Large intestine (tissue), 3 donors: ENCODE measurements around the gene PIK3CB. TPM values are rescaled to one million over a fixed set of nuclear protein-coding genes. Genes with fewer than 3 reads are reported as not detected.
"Not testable (repeated sequence)": the region's sequence is repeated elsewhere in the genome, so short reads cannot be mapped to it uniquely, and the experiment has no call there.

Experiments used
- DNase-seq, 2 donors: peaks; one replicate each; pipeline versions ENCODE4 v3.0.0 to v3.0.0-alpha.2; 2013
- H3K27ac ChIP-seq: one replicate; pipeline ENCODE4 v1.5.1; 2013; ENCODE audit warnings: low read length
- H3K27me3 ChIP-seq: 2 replicates; pipeline ENCODE4 v1.6.1; 2013; ENCODE audit warnings: low read length; ENCODE audit not compliant: control insufficient read depth, insufficient read depth
- H3K36me3 ChIP-seq: 2 replicates; pipeline ENCODE4 v1.6.1; 2013; ENCODE audit warnings: low read length; ENCODE audit not compliant: control insufficient read depth, insufficient read depth
- H3K4me1 ChIP-seq: one replicate; pipeline ENCODE4 v1.6.1; 2013; ENCODE audit warnings: low read length; ENCODE audit not compliant: control insufficient read depth, insufficient read depth
- H3K4me3 ChIP-seq: one replicate; pipeline ENCODE4 v1.5.1; 2013; ENCODE audit warnings: low read length
- H3K9me3 ChIP-seq: one replicate; pipeline ENCODE4 v1.6.1; 2013; ENCODE audit warnings: mild to moderate bottlenecking, low read depth, low read length, moderate library complexity; ENCODE audit not compliant: control insufficient read depth
- WGBS: methylation state at CpG from one replicate; pipeline ENCODE4 v1.1.5; 2013; ENCODE audit warnings: low lambda C conversion rate; ENCODE audit not compliant: insufficient coverage; 5-methylcytosine and 5-hydroxymethylcytosine counted together
- polyA plus RNA-seq: library from polyadenylated mRNA; unstranded; fragments of 120-200 nt; gene quantifications from one replicate; pipeline ENCODE4 v1.2.1, GENCODE V29; 2013

Gene PIK3CB
- polyA plus RNA-seq, 1 donor, result 51.1 TPM

DNA sequence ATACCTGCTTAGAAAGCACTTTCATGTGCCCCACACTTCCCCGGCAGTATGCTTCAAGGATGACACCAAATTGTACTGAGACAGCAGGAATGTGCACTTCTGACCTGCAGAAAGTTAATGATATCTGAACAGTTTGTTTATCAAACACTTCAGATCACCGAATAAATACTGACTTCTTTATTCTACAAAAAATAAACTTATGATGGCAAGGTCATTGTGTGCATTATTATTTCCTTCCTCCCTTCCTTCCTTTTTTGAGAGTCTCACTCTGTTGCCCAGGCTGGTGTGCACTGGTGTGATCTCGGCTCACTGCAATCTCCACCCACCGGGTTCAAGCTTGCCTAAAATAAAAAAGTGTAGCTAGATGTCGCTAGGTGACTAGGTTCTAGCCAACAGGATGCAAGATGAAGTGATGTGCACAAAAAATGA, 145.8 kb downstream of the PIK3CB start:
- DNase-seq, result peak in 1 of 2 donors; percentile 20
- peaks cover 3% of the 10 kb centered on the region for H3K4me1 ChIP-seq
- 29% methylated on average over 1 of the region's 5 CpGs for WGBS
- no peak overlapping the region for H3K4me3 ChIP-seq
- H3K27me3 ChIP-seq, result no peaks in the 10 kb centered on the region
- H3K36me3 ChIP-seq, result peaks cover 10% of the 10 kb centered on the region
- H3K9me3 ChIP-seq, result no peaks in the 10 kb centered on the region
- H3K27ac ChIP-seq, result no peak overlapping the region

DNA sequence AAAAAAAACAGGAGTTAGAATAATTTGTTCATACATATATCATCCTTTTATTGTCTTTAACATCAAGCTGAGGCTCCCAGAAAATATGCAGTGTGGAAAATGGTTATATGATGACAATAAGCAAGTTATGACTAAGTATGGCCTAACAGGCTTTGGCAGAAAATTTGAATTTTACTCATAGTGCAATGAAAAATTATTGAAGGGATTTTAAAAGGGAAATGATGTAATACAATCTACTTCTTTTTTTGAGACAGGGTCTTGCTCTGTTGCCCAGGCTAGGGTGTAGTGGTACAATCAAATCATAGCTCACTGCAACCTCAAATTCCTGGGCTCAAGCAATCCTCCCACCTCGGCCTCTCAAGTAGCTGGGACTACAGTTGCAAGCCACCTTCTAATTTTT, 147.5 kb downstream of the PIK3CB start:
- Histone ChIP-seq H3K27ac (no peak overlapping the region), H3K4me3 (no peak overlapping the region), H3K9me3 (no peaks in the 10 kb centered on the region), H3K4me1 (peaks cover 3% of the 10 kb centered on the region), H3K27me3 (no peaks in the 10 kb centered on the region), H3K36me3 (peaks cover 10% of the 10 kb centered on the region)
- no CpG with 5 or more reads among the region's 1 CpG for WGBS
- DNase-seq, result no peak

DNA sequence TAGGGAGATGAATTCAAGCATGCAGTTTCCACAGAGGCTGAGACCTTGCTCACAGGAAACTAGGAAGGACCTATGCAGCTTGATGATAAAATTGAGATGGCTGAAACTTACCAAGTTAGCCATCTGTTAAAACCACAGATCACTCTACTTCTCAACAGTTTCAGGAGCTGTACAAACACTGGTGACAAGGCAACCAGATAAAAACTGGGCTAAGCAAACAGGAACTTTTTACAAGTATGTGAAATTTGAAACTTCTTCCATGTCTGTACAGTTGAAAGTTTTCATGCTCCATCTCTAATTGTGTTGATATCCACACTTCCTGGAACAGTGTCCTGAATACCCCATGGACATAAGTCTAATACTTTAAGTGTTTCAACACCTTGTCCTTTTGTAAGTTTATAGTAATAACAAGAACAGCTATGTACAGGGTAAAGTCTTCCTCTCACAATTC, 147.9 kb downstream of the PIK3CB start:
- no peak overlapping the region for H3K27ac ChIP-seq
- no peaks in the 10 kb centered on the region for H3K27me3 ChIP-seq
- peak in 1 of 2 donors; percentile 61 for DNase-seq
- H3K36me3 ChIP-seq, result peaks cover 10% of the 10 kb centered on the region
- H3K4me1 ChIP-seq, result peaks cover 3% of the 10 kb centered on the region
- H3K9me3 ChIP-seq, result no peaks in the 10 kb centered on the region
- no peak overlapping the region for H3K4me3 ChIP-seq

DNA sequence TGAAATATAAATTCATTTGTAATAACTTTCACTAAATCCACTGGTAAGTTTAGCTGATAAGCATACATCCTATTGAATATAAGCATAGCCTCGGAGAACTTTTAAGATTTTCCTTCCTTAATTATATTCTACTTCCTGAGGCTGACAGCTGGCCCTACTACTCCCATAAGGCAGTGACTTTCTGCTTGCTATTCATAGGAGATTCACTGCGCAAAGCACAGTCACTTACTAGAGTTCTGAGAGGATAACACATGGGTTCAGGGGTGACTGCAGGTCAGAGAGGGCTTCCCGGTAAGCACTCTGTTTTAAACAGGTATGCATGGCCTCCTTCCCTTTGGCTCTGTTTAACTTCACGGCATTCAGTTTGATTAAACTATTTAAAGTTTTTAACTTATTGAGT, 150.3 kb downstream of the PIK3CB start:
- WGBS, result 75% methylated on average over 1 of the region's 4 CpGs
- Histone ChIP-seq H3K27ac (no peak overlapping the region), H3K9me3 (no peaks in the 10 kb centered on the region), H3K4me1 (peaks cover 3% of the 10 kb centered on the region), H3K36me3 (peaks cover 12% of the 10 kb centered on the region), H3K4me3 (no peak overlapping the region), H3K27me3 (no peaks in the 10 kb centered on the region)
- DNase-seq, result no peak

DNA sequence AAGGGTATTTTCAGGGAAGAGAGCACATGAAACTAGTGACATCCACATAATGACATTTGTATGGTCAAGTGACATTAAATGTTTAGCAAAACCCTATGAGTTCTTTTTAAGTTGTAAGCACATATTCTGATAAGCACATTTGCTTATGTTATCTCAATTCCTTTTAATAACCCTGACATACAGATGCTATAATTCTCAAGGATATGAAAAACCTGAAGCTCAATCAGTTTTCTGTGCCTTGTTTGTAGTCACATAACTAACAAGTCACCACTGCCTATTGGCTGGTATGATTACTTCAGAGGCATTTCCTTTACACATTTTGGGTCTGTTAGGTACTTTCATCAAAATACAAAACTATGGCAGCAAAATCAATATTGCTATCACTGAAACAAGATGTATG, 152.1 kb downstream of the PIK3CB start:
- no peak overlapping the region for H3K4me3 ChIP-seq
- H3K36me3 ChIP-seq, result peaks cover 12% of the 10 kb centered on the region
- H3K9me3 ChIP-seq, result no peaks in the 10 kb centered on the region
- no peak overlapping the region for H3K27ac ChIP-seq
- DNase-seq, result no peak
- H3K27me3 ChIP-seq, result no peaks in the 10 kb centered on the region
- H3K4me1 ChIP-seq, result peaks cover 3% of the 10 kb centered on the region

DNA sequence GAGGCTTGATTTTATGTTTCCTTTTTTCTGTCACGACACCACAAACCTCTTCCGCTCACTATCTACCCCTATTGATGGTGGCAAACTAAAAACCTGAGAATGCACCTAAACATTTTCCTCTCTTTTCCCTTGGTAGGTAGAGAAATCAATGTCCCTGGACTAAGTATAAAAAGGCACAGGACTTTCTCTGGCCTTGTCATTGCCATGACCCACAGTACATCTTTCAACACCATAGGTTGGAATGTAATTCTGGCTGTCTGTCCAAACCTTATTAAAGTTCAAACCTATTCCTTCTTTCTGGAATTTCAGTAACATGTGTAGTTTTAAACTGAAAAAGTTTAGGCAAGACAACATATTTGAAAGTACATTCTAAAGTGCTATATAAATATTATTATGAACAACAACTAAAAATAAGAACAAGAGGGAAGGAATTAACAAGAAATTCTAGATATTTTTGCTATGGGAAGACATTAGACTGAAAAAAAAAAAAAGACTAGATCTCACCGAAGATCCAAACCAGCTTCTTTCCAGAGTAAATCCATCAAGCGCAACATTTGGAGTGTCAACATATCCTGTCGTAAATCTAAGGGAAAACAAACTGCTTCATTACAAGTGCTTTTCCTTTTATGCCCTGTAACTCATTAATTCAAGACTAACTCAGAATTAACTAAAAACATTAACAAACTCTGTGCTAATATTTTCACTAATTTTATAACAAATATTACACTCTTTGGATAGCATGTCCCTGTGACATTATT, 153.1 kb downstream of the PIK3CB start:
- Histone ChIP-seq H3K4me1 (no peaks in the 10 kb centered on the region), H3K36me3 (peaks cover 14% of the 10 kb centered on the region), H3K27ac (no peak overlapping the region), H3K9me3 (peaks cover 8% of the 10 kb centered on the region), H3K27me3 (no peaks in the 10 kb centered on the region), H3K4me3 (no peak overlapping the region)
- whole genome bisulfite sequencing, result 67% methylated on average over 2 of the region's 5 CpGs
- no peak for DNase-seq

DNA sequence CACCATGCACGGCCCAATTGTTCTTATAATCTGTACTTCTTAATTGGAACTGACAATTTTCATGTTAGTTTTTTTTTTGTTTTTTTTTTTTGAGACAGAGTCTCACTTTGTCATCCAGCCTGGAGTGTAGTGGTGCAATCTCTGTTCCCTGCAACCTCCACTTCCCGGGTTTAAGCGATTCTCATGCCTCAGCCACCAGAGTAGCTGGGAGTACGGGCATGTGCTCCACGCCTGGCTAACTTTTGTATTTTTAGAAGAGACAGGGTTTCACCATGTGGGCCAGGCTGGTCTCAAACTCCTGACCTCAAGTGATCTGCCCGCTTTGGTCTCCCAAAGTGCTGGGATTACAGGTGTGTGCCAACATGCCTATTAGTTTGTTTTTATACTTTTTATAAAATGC, 153.8 kb downstream of the PIK3CB start:
- H3K27me3 ChIP-seq, H3K4me1 ChIP-seq, H3K27ac ChIP-seq, H3K4me3 ChIP-seq, DNase-seq: not testable (repeated sequence)
- H3K9me3 ChIP-seq, result peaks cover 14% of the 10 kb centered on the region
- WGBS, result no CpG with 5 or more reads among the region's 6 CpGs
- H3K36me3 ChIP-seq, result peaks cover 15% of the 10 kb centered on the region

DNA sequence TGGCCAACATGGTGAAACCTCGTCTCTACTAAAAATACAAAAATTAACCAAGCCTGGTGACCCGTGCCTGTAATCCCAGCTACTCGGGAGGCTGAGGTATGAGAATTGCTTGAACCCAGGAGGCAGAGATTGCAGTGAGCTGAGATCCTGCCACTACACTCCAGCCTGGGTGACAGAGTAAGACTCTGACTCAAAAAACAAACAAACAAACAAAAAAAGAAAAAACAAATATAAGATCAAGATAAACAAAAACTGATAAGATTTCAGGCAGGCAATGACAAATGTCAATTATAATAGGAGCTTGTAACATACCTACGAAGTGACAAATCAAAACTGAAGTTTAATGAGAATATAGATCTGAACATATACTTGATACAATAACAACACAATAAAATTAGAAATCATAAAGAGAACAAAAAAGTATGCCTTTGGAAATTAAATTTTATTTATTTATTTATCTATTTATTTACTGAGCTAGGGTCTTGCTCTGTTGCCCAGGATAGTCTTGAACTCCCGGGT, 155.8 kb downstream of the PIK3CB start:
- H3K36me3 ChIP-seq, result peaks cover 22% of the 10 kb centered on the region
- 90% methylated on average over 2 of the region's 5 CpGs for WGBS
- no peak for DNase-seq

DNA sequence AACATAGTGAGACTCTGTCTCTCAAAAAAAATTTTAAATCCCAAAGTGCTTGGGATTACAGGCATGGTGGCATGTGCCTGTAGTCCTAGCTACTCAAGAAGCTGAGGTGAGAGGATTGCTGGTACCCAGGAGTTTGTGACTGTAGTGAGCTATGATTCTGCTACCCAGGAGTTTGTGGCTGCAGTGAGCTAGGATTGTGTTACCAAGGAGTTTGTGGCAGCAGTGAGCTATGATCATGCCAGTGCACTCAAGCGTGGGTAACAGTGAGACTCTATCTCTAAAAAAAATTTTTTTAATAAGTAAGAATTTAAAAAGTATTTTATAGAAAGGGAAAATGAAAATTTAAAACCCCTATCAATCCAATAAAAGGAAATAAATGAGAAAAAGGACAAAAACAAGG, 156.6 kb downstream of the PIK3CB start:
- Histone ChIP-seq H3K4me3 (no peak overlapping the region), H3K4me1 (no peaks in the 10 kb centered on the region), H3K27me3 (no peaks in the 10 kb centered on the region), H3K27ac (no peak overlapping the region), H3K9me3 (peaks cover 22% of the 10 kb centered on the region), H3K36me3 (peaks cover 21% of the 10 kb centered on the region)
- no peak for DNase-seq
- 100% methylated on average over 1 of the region's 1 CpG for WGBS

More for the DNA sequence above, 155.8 kb downstream of the PIK3CB start:
- Histone ChIP-seq H3K4me3 (no peak overlapping the region), H3K27ac (no peak overlapping the region), H3K4me1 (no peaks in the 10 kb centered on the region), H3K9me3 (peaks cover 22% of the 10 kb centered on the region), H3K27me3 (no peaks in the 10 kb centered on the region)

DNA sequence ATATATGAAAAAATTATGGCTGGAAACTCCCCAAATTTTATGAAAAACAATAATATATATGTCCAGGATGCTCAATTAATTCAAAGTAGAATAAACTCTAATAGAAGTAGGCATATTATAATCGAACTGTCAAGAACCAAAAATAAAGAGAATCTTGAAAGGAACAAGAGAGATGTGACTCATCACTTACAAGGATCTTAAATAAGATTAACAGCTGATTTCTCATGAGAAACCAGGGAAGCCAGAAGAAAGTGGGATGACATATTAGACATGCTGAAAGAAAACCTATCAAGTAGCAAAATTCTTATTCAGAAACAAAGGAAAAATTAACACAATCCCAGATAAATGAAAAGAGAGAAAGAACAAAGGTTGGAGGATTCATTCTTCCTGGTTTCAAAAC, 159.3 kb downstream of the PIK3CB start:
- DNase-seq, result no peak
- Histone ChIP-seq H3K4me1 (no peaks in the 10 kb centered on the region), H3K36me3 (peaks cover 15% of the 10 kb centered on the region), H3K4me3 (no peak overlapping the region), H3K27ac (no peak overlapping the region), H3K9me3 (peaks cover 22% of the 10 kb centered on the region), H3K27me3 (no peaks in the 10 kb centered on the region)
- 100% methylated on average over 1 of the region's 1 CpG for WGBS
